Lung (tissue), 12 donors: ENCODE results near the gene ZMPSTE24. TPM values are rescaled to one million over a fixed set of nuclear protein-coding genes. Genes with fewer than 3 reads are reported as not detected.

ENCODE experiments used
- ATAC-seq: fragments of 200-7000 bp; cut with Tn5 transposase; one replicate; pipeline ENCODE4 v1.9.1; 2020; ENCODE audit warnings: moderate number of reproducible peaks; ENCODE audit not compliant: insufficient read depth, low FRiP score
- DNase-seq, 3 donors: peaks; one replicate each; pipeline ENCODE4 v3.0.0-alpha.2; 2013 to 2017
- H3K27ac ChIP-seq, 2 donors: one replicate each; pipeline ENCODE4 v1.5.1; 2013; ENCODE audit warnings: mild to moderate bottlenecking in 2 of 2, moderate library complexity in 2 of 2, control low read depth in 1 of 2, inconsistent platforms in 1 of 2, low read depth in 1 of 2, low read length in 1 of 2
- H3K27me3 ChIP-seq, 3 donors: one replicate each; pipeline ENCODE4 v1.5.1; 2013; ENCODE audit warnings: low read length in 2 of 3; ENCODE audit not compliant: control insufficient read depth in 3 of 3, insufficient read depth in 3 of 3
- H3K36me3 ChIP-seq, 4 donors: one replicate each; pipeline ENCODE4 v1.5.1; 2013; ENCODE audit warnings: low read length in 4 of 4, mild to moderate bottlenecking in 1 of 4, moderate library complexity in 1 of 4; ENCODE audit not compliant: control insufficient read depth in 4 of 4, insufficient read depth in 4 of 4
- H3K4me1 ChIP-seq, 5 donors: one replicate each; pipeline ENCODE4 v1.5.1; 2013; ENCODE audit warnings: low read length in 5 of 5, mild to moderate bottlenecking in 2 of 5, moderate library complexity in 1 of 5; ENCODE audit not compliant: control insufficient read depth in 5 of 5, insufficient read depth in 5 of 5
- H3K4me3 ChIP-seq: one replicate; pipeline ENCODE4 v1.5.1; 2013; ENCODE audit warnings: mild to moderate bottlenecking, control low read depth, moderate library complexity
- H3K9ac ChIP-seq, 2 donors: one replicate each; pipeline ENCODE4 v1.5.1; 2013; ENCODE audit warnings: low read length in 2 of 2, control low read depth in 1 of 2; ENCODE audit not compliant: insufficient read depth in 1 of 2
- H3K9me3 ChIP-seq, 4 donors: one replicate each; pipeline ENCODE4 v1.5.1; 2013; ENCODE audit warnings: low read length in 3 of 4, mild to moderate bottlenecking in 1 of 4, moderate library complexity in 1 of 4; ENCODE audit not compliant: control insufficient read depth in 4 of 4, insufficient read depth in 3 of 4
- WGBS, 2 donors: extraction: QIAGEN DNeasy Blood & Tissue Kit; methylation state at CpG; one replicate each; pipeline ENCODE4 v1.1.7; 2013; 5-methylcytosine and 5-hydroxymethylcytosine counted together
- polyA plus RNA-seq, 2 donors: library from polyadenylated mRNA; stranded (reverse); fragments of 200-250 nt; gene quantifications; one replicate each; pipeline ENCODE4 v1.2.1, GENCODE V29; 2013
- total RNA-seq, 2 donors: library from RNA; depleted of rRNA in 1 of 2; stranded (reverse); fragments of >200 nt in 1 of 2; gene quantifications; one replicate each; pipeline ENCODE4 v1.2.1, GENCODE V29; 2014 to 2021
- TF ChIP-seq, protein P1 (sequence below): IDR thresholded peaks from 2 replicates; pipeline ENCODE4 v1.5.1; 2012; ENCODE audit warnings: mild to moderate bottlenecking; ENCODE audit errors: control extremely low read depth, extremely low read depth
- donor health status: control.
- donor health status: control.
- donor health status: Bipolar disorder and iron deficiency.
- donor health status: healthy.
- donor health status: DM: yes; HTN: yes; CAD: no.

The ZMPSTE24 gene
- total and polyA plus RNA-seq, 4 donors = 17.2 to 41.8 (median 35.3) TPM

DNA sequence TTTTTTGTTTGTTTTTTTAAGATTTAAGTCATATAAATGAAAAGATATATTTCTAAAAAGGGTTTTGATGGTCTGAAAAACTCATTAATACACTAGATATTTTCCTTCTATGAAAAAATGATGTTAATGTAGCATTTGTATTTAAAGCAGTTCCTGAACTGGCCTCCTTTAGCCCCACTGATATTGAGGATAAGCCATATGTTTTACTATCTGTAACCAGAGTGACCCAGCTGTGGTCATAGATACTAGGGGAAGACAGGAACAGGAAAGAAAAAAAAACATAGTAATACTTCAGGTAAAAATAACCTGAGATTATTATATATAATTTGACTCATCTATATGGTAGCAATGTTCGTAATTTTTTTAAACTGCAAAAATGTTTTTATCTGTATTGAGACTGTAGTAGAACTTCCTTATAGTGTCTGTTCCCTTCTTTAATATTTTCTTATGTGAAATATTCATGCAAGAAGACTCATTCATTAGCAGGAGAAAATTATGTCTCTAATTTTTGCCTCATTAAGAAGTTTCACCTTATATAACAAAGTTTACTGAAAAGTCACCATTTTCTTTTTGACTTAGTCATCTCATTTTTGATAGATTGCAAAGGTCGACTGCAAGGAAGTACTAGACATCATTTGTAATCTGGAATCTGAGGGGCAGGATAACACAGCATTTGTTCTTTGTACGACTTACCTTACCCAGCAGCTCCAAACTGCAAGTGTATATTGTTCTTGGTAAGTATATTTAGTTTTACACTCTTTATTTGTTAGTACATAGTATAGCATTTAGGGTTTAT, 35.9 kb upstream of the ZMPSTE24 start:
- Histone ChIP-seq H3K9ac (no peak overlapping the region), H3K4me1 (no peaks in the 10 kb centered on the region), H3K27ac (no peak overlapping the region), H3K36me3 (peaks cover 3 to 6% (median 4%) of the 10 kb centered on the region in 4 donors), H3K4me3 (no peak overlapping the region), H3K27me3 (no peaks in the 10 kb centered on the region), H3K9me3 (no peaks in the 10 kb centered on the region)
- no peak for DNase-seq
- WGBS, 2 donors = 76 to 84% methylated on average over 3 of the region's 3 CpGs
- ATAC-seq = no peak
- TF ChIP-seq, protein P1, sequence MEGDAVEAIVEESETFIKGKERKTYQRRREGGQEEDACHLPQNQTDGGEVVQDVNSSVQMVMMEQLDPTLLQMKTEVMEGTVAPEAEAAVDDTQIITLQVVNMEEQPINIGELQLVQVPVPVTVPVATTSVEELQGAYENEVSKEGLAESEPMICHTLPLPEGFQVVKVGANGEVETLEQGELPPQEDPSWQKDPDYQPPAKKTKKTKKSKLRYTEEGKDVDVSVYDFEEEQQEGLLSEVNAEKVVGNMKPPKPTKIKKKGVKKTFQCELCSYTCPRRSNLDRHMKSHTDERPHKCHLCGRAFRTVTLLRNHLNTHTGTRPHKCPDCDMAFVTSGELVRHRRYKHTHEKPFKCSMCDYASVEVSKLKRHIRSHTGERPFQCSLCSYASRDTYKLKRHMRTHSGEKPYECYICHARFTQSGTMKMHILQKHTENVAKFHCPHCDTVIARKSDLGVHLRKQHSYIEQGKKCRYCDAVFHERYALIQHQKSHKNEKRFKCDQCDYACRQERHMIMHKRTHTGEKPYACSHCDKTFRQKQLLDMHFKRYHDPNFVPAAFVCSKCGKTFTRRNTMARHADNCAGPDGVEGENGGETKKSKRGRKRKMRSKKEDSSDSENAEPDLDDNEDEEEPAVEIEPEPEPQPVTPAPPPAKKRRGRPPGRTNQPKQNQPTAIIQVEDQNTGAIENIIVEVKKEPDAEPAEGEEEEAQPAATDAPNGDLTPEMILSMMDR = no peak

DNA sequence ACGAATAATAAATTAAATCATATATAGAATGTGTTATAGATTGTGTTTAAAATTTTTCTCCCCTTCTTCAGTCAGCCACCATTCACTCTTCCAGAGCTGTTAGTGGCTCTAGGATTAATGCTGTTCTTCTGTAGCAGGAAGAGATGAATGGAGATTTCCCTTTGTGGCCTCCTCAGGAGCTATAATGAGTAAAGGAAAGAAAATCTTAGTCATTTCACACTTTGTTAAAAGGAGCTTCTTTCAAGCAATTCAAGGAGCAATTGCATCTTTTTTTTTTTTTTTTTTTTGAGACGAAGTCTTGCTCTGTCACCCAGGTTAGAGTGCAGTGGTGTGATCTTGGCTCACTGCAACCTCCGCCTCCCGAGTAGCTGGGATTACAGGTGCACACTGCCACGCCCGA, 34.0 kb upstream of the ZMPSTE24 start:
- Histone ChIP-seq H3K9me3 (no peaks in the 10 kb centered on the region), H3K9ac (no peak overlapping the region), H3K4me1 (no peaks in the 10 kb centered on the region), H3K27ac (no peak overlapping the region), H3K4me3 (no peak overlapping the region), H3K27me3 (no peaks in the 10 kb centered on the region), H3K36me3 (peaks cover 2 to 5% (median 4%) of the 10 kb centered on the region in 4 donors)
- 93 to 95% methylated on average over 5 to 6 of the region's 6 CpGs for WGBS, 2 donors
- DNase-seq = no peak
- ATAC-seq = no peak
- TF ChIP-seq, protein P1 = no peak

DNA sequence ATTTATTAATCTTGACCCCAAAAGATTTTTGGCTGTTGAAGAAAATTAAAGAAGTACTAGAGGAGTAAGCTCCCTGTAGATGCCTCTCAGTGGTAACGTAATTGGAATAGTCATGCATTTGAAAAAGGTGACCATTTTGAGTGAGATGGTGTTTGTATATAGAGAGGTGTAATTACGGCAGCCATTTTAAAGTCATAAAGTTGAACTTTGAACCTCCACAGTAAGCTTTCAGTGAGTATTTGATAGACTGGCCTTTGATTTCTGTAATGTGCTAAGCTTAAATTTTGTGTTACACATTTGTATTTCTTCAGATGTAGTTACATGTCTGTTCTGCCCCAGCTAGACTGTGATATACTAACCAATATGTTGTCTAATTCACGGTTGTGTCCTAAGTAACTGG, 31.8 kb upstream of the ZMPSTE24 start:
- no peak overlapping the region for H3K27ac ChIP-seq
- H3K9ac ChIP-seq = no peak overlapping the region
- TF ChIP-seq, protein P1 = no peak
- H3K4me3 ChIP-seq = no peak overlapping the region
- no peak for ATAC-seq
- DNase-seq = no peak
- WGBS, 2 donors = 81 to 98% methylated on average over 3 of the region's 3 CpGs
- H3K36me3 ChIP-seq = peaks cover 3 to 5% (median 4%) of the 10 kb centered on the region in 4 donors
- H3K9me3 ChIP-seq = no peaks in the 10 kb centered on the region
- H3K27me3 ChIP-seq = no peaks in the 10 kb centered on the region
- no peaks in the 10 kb centered on the region for H3K4me1 ChIP-seq
